ENCODE data around the gene ACOT8.

- TF ChIP-seq CSRNP3 (CRISPR knock-in tag; IDR thresholded peaks at IDR 0.05) = no peak
- TF ChIP-seq PPARA (CRISPR knock-in tag; IDR thresholded peaks at IDR 0.05; ENCODE audit: borderline replicate concordance) = no peak
- TF ChIP-seq, protein P1, sequence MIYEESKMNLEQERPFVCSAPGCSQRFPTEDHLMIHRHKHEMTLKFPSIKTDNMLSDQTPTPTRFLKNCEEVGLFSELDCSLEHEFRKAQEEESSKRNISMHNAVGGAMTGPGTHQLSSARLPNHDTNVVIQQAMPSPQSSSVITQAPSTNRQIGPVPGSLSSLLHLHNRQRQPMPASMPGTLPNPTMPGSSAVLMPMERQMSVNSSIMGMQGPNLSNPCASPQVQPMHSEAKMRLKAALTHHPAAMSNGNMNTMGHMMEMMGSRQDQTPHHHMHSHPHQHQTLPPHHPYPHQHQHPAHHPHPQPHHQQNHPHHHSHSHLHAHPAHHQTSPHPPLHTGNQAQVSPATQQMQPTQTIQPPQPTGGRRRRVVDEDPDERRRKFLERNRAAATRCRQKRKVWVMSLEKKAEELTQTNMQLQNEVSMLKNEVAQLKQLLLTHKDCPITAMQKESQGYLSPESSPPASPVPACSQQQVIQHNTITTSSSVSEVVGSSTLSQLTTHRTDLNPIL (CRISPR knock-in tag; IDR thresholded peaks at IDR 0.05; ENCODE audit: low read depth) = no peak
- no peak for TF ChIP-seq PATZ1 (CRISPR knock-in tag; IDR thresholded peaks at IDR 0.05; ENCODE audit: borderline replicate concordance)
- no peak for TF ChIP-seq ZFP30 (CRISPR knock-in tag; IDR thresholded peaks at IDR 0.05)
- TF ChIP-seq ESRRG (CRISPR knock-in tag; IDR thresholded peaks at IDR 0.05) = no peak
Measured at GRCh38 chr20:45851501-45851900, 5.7 kb downstream of the ACOT8 start.

Data from SK-N-SH treated with all-trans-retinoic acid at 6 μM for 48 hours (cell line).